Right atrium auricular region (tissue), 2 donors: ENCODE measurements around the gene ERC2. TPM values are rescaled to one million over a fixed set of nuclear protein-coding genes. Genes with fewer than 3 reads are reported as not detected.
A peak's percentile ranks its signal among the peaks of the same experiment; 100 is the strongest.

ENCODE experiments used
- DNase-seq: peaks from one replicate; pipeline ENCODE4 v3.0.0-alpha.2; 2019; ENCODE audit warnings: low spot score
- H3K27ac ChIP-seq, 2 donors: fragments of 200-600 bp; sonication (generic); 1 replicate in 1 of 2; 2 replicates in 1 of 2; pipeline ENCODE4 v1.5.1; 2016 to 2019
- H3K27me3 ChIP-seq, 2 donors: fragments of 200-600 bp; sonication (generic); one replicate each; pipeline versions ENCODE4 v1.5.1 to v1.6.0; 2017 to 2019
- H3K36me3 ChIP-seq: fragments of 200-600 bp; sonication (generic); one replicate; pipeline ENCODE4 v1.5.1; 2016
- H3K4me1 ChIP-seq, 2 donors: fragments of 200-600 bp; sonication (generic); one replicate each; pipeline versions ENCODE4 v1.5.1 to v1.6.0; 2017 to 2019
- H3K4me3 ChIP-seq, 2 donors: fragments of 200-600 bp; sonication (generic); 1 replicate in 1 of 2; 2 replicates in 1 of 2; pipeline ENCODE4 v1.5.1; 2017 to 2019; ENCODE audit warnings: mild to moderate bottlenecking in 1 of 2, moderate library complexity in 1 of 2
- H3K9me3 ChIP-seq, 2 donors: fragments of 200-600 bp; sonication (generic); one replicate each; pipeline ENCODE4 v1.5.1; 2019
- microRNA-seq, 2 donors: library from miRNA; unstranded; fragments of <30 nt; microRNA quantifications; one replicate each; pipeline ENCODE4, GENCODE V29; 2016 to 2017; ENCODE audit warnings: borderline number of aligned reads in 2 of 2, borderline replicate concordance in 1 of 2
- total RNA-seq, 2 donors: library from RNA; depleted of rRNA; stranded (reverse); fragments of >200 nt; gene quantifications; one replicate each; pipeline ENCODE4 v1.1.0, GENCODE V29; 2016
- TF ChIP-seq, protein P1 (sequence below), 2 donors: fragments of 200-600 bp; sonication (generic); IDR thresholded peaks; one replicate each; pipeline ENCODE4 v1.5.1; 2019; ENCODE audit warnings: antibody characterized with exemption in 2 of 2

The ERC2 gene
- total RNA-seq, 2 donors from 2014 or later: 2.9 to 4.0 TPM

DNA sequence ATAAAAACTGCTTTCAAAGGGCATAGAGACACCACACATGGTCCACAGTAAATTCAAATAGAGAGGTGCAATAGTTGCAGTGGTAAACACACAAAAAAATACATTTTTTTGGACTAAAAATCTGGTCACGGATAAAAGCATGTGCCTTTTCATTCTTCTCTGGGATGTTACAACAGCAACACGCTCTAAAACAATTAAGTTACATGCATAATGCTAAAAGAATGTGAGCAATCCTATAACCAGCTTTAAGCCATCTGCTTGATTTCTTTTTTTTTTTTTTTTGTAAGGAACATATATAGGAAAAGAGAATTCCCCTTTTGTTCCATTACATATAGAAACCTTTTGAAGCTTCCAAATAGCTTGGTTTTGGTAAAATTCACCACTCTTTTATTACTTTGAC lies 1001.2 kb downstream of the ERC2 start:
- H3K36me3 ChIP-seq: no peaks in the 10 kb centered on the region
- H3K9me3 ChIP-seq: no peaks in the 10 kb centered on the region
- H3K27ac ChIP-seq: no peak overlapping the region
- no peak overlapping the region for H3K4me3 ChIP-seq
- TF ChIP-seq, protein P1, sequence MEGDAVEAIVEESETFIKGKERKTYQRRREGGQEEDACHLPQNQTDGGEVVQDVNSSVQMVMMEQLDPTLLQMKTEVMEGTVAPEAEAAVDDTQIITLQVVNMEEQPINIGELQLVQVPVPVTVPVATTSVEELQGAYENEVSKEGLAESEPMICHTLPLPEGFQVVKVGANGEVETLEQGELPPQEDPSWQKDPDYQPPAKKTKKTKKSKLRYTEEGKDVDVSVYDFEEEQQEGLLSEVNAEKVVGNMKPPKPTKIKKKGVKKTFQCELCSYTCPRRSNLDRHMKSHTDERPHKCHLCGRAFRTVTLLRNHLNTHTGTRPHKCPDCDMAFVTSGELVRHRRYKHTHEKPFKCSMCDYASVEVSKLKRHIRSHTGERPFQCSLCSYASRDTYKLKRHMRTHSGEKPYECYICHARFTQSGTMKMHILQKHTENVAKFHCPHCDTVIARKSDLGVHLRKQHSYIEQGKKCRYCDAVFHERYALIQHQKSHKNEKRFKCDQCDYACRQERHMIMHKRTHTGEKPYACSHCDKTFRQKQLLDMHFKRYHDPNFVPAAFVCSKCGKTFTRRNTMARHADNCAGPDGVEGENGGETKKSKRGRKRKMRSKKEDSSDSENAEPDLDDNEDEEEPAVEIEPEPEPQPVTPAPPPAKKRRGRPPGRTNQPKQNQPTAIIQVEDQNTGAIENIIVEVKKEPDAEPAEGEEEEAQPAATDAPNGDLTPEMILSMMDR (IDR thresholded peaks at IDR 0.05): no peak
- H3K27me3 ChIP-seq: no peaks in the 10 kb centered on the region
- no peak for DNase-seq
- H3K4me1 ChIP-seq: no peaks in the 10 kb centered on the region

DNA sequence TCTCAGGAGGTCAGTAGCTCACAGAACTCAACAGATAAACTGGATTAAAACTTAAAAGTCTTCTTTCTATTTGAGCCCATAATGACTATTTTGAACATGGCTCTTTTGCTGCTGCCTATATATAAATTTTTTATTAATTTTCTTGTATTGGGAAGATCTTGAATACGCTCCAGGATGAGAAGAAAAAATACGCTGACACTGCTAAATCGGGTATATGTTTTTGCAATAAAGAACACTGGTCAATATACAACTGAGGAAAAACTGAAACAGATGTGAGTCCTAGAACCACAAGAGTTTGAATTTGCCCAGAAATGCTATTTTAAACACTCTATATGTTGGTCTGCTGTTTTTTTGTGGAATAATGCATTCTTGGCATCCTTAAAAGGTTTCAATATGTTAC lies 1001.7 kb downstream of the ERC2 start:
- H3K27me3 ChIP-seq: no peaks in the 10 kb centered on the region
- DNase-seq: no peak

DNA sequence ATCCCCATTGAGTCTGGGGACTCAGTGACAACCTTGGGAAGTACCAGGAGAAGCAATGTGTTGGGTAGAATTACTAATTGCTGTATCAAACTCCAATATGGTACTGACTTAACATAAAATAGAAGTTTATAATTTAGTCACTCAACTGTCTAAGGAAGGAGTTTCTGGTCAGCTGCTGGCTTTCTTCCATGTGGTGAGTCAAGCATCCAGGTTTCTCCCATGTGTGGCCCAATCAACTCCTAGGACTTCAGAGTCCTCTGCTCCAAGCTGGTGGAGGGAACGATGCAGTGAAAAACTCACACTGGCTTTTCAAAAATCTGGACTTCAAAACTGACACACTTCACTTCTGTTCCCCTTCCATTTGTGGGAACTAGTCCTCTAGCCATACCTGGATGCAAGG lies 1006.4 kb downstream of the ERC2 start:
- TF ChIP-seq, protein P1 (IDR thresholded peaks at IDR 0.05): no peak
- peak; percentile 44 for DNase-seq

More for the DNA sequence above, 1001.7 kb downstream of the ERC2 start:
- Histone ChIP-seq H3K9me3 (no peaks in the 10 kb centered on the region), H3K4me1 (no peaks in the 10 kb centered on the region), H3K4me3 (no peak overlapping the region), H3K36me3 (no peaks in the 10 kb centered on the region), H3K27ac (no peak overlapping the region)
- TF ChIP-seq, protein P1 (IDR thresholded peaks at IDR 0.05): no peak

DNA sequence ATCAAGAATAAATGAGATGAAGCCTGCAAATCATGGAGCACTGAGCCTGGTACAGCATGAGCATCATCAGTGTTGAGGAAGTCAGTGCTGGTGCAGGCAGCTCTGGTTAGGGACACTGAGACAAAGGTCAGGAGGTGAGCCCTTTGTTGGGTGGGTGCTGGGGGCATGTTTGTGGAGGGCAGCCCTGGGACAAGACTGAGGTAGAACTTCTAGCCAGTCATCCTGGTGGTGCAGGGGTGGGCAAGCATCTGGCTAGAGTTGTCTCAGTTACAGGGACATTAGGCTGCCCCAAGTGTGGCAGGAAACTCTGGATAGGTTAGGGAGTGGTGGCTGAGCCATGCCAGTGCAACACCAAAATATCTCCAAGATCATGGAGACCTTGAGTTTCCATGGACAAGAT lies 1008.4 kb downstream of the ERC2 start:
- no peak overlapping the region for H3K27ac ChIP-seq
- no peaks in the 10 kb centered on the region for H3K9me3 ChIP-seq
- TF ChIP-seq, protein P1 (IDR thresholded peaks at IDR 0.05): no peak
- no peak for DNase-seq
- H3K27me3 ChIP-seq: no peaks in the 10 kb centered on the region
- H3K4me3 ChIP-seq: no peak overlapping the region
- H3K36me3 ChIP-seq: no peaks in the 10 kb centered on the region
- no peaks in the 10 kb centered on the region for H3K4me1 ChIP-seq

More for the DNA sequence above, 1006.4 kb downstream of the ERC2 start:
- Histone ChIP-seq H3K4me3 (no peak overlapping the region), H3K27ac (no peak overlapping the region), H3K27me3 (no peaks in the 10 kb centered on the region), H3K4me1 (no peaks in the 10 kb centered on the region), H3K36me3 (no peaks in the 10 kb centered on the region), H3K9me3 (no peaks in the 10 kb centered on the region)

Small RNA genes lying within 50 kb of the gene (microRNA-seq; reads per million reads assigned to microRNA genes)
- 0 reads per million in 2 donors for gene MIR3938

Other genes starting within 250 kb of the ERC2 start
- gene CCDC66, start 88.7 kb upstream of the ERC2 start, total RNA-seq: 10 to 100 TPM; 12.5 to 17.8 TPM
- 10 to 100 TPM; 29.1 to 39.5 TPM for gene TASOR, start 214.8 kb upstream of the ERC2 start, total RNA-seq